Lower lobe of right lung (tissue), 2 donors: ENCODE measurements around the gene TMPRSS15. TPM values are rescaled to one million over a fixed set of nuclear protein-coding genes. Genes with fewer than 3 reads are reported as not detected.

Experiments
- ATAC-seq, 2 donors: fragments of 200-7000 bp; cut with Tn5 transposase; one replicate each; pipeline ENCODE4 v1.9.1; 2020 to 2022; ENCODE audit warnings: mild to moderate bottlenecking in 2 of 2, moderate library complexity in 2 of 2
- DNase-seq: peaks from one replicate; pipeline ENCODE4 v3.0.0-alpha.2; 2020
- H3K27ac ChIP-seq: fragments of 200-600 bp; one replicate; pipeline ENCODE4 v1.8.0; 2022
- H3K27me3 ChIP-seq: fragments of 200-600 bp; one replicate; pipeline ENCODE4 v1.8.0; 2022; ENCODE audit warnings: low read depth
- H3K36me3 ChIP-seq: fragments of 200-600 bp; one replicate; pipeline ENCODE4 v1.8.0; 2022; ENCODE audit warnings: mild to moderate bottlenecking
- H3K4me1 ChIP-seq: fragments of 200-600 bp; one replicate; pipeline ENCODE4 v1.8.0; 2022
- H3K4me3 ChIP-seq: fragments of 200-600 bp; one replicate; pipeline ENCODE4 v1.8.0; 2022; ENCODE audit warnings: mild to moderate bottlenecking
- H3K9me3 ChIP-seq: fragments of 200-600 bp; one replicate; pipeline ENCODE4 v1.8.0; 2022
- CTCF ChIP-seq: fragments of 200-600 bp; IDR thresholded peaks from one replicate; pipeline ENCODE4 v1.8.0; 2022; ENCODE audit warnings: antibody characterized with exemption, mild to moderate bottlenecking
- intact Hi-C: fragments of 100-400 bp; cut with DNase I; formaldehyde crosslinking; loops from one replicate; pipeline ENCODE4 v1.11.0; 2022
- total RNA-seq: library from RNA; stranded (reverse); fragmentation: NEBNext Ultra II Directional; extraction: Animal tissue kit (Norgen Biotek cat#: 25700); gene quantifications from one replicate; pipeline ENCODE4 v1.2.1, GENCODE V29; 2021
- donor health status: DM: no; HTN: yes; CAD: no; lungs with severe emphysema.

Gene TMPRSS15
- total RNA-seq, 1 donor from 2014 or later = not detected

DNA sequence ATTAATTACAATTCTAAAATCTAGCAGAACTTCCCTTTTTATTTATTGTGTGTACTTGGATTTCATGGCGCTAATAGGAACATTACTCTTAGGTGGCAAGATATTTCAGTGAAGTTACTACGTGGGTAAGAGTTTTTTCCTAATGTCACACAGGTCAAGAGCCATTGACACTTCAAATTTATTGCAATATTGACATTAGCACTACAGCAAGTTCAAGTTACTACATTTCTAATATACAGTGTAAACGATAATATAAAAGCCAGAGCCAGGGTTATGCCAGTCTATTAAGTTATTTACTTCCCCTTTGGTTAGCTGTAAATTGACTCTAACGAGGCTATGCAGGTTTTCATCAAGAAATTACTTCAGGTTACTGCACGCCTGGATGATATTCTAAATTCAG is 129.2 kb downstream of the TMPRSS15 start:
- Histone ChIP-seq H3K27ac (no peak overlapping the region), H3K4me1 (no peaks in the 10 kb centered on the region), H3K27me3 (no peaks in the 10 kb centered on the region), H3K4me3 (no peak overlapping the region), H3K36me3 (no peaks in the 10 kb centered on the region), H3K9me3 (no peaks in the 10 kb centered on the region)
- DNase-seq (no peak), ATAC-seq (peak; percentile 47 to 50)
- intact Hi-C loops = no loop called here
- TF ChIP-seq CTCF = no peak

DNA sequence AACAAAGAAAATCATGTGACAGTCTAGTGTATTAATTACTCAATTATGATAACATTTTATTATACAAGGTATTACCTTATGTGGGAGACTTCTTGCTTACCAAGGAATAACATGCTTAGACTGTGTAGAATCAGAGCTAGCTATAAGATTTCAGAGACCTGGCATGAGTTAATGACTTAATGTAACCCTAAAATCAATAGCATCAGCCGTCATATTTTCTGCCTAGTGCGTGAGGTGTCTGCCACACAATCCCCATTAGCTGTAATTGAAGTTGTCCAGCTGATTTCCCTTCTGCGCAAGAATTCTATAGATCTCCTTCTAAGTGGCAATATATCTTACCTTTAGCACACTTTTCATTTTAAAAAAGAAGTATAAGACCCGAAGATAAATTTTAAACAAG is 130.2 kb downstream of the TMPRSS15 start:
- DNase-seq (no peak), ATAC-seq (no peak)
- H3K27ac ChIP-seq = no peak overlapping the region
- no peaks in the 10 kb centered on the region for H3K4me1 ChIP-seq
- no peaks in the 10 kb centered on the region for H3K27me3 ChIP-seq
- no peak overlapping the region for H3K4me3 ChIP-seq
- intact Hi-C loops = no loop called here
- no peaks in the 10 kb centered on the region for H3K9me3 ChIP-seq
- no peaks in the 10 kb centered on the region for H3K36me3 ChIP-seq
- TF ChIP-seq CTCF = no peak

- H3K9me3 ChIP-seq = no peaks in the 10 kb centered on the region
- DNase-seq (no peak), ATAC-seq (no peak)
- no peaks in the 10 kb centered on the region for H3K4me1 ChIP-seq
- no peak for TF ChIP-seq CTCF
- intact Hi-C loops = no loop called here
- H3K4me3 ChIP-seq = no peak overlapping the region
- H3K27me3 ChIP-seq = no peaks in the 10 kb centered on the region
- H3K27ac ChIP-seq = no peak overlapping the region
- no peaks in the 10 kb centered on the region for H3K36me3 ChIP-seq
Measured at GRCh38 chr21:18269856-18270255, 133.7 kb downstream of the TMPRSS15 start.

DNA sequence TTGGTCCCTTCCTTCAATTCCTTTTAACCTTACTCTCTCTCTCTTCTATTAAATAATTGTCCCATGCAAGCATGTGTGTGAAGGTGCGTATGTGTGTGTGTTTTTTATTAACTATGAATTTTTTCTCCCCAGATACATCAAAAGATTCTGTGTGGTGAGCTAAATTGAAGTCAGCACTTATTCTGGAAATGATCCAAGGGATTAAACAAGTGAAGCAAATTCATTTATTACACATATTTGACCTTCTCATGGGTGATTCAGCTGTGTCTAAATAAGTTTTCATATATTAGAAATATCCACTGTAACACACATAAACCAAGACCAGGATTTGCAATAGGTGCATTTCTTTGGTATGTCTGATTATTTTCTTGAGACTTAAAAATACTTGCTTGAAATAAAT is 134.7 kb downstream of the TMPRSS15 start:
- no peaks in the 10 kb centered on the region for H3K9me3 ChIP-seq

DNA sequence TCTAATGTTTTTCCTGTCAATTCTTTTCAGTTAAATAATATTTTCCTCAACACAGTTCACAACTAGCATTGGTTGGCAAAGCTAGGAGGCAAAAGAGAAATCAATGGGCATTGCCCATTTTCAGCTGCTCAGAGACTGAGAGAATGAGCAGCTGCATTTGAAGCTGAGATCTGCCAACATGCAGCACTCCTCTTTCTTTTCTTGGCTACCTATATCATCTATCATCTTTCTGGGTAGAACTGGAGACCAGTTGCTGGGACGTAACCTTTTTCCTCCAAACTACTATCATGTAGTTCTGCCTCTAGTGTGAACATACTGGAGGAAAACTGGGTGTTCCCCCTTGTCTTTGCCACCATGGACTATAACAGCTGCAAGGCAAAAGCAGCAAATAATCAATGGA is 136.1 kb downstream of the TMPRSS15 start:
- no peak for TF ChIP-seq CTCF
- Histone ChIP-seq H3K36me3 (no peaks in the 10 kb centered on the region), H3K27me3 (no peaks in the 10 kb centered on the region), H3K4me1 (no peaks in the 10 kb centered on the region), H3K4me3 (no peak overlapping the region), H3K27ac (no peak overlapping the region), H3K9me3 (no peaks in the 10 kb centered on the region)
- intact Hi-C loops = no loop called here
- no peak for ATAC-seq
- DNase-seq = no peak

More for the DNA sequence above, 134.7 kb downstream of the TMPRSS15 start:
- Histone ChIP-seq H3K27me3 (no peaks in the 10 kb centered on the region), H3K4me1 (no peaks in the 10 kb centered on the region), H3K27ac (no peak overlapping the region), H3K4me3 (no peak overlapping the region), H3K36me3 (no peaks in the 10 kb centered on the region)
- TF ChIP-seq CTCF = no peak
- intact Hi-C loops = no loop called here
- ATAC-seq (no peak), DNase-seq (no peak)

GRCh38 chr21:18265944-18266343 is 137.6 kb downstream of the TMPRSS15 start:
- Histone ChIP-seq H3K27ac (no peak overlapping the region), H3K9me3 (no peaks in the 10 kb centered on the region), H3K4me1 (no peaks in the 10 kb centered on the region), H3K36me3 (no peaks in the 10 kb centered on the region), H3K27me3 (no peaks in the 10 kb centered on the region), H3K4me3 (no peak overlapping the region)
- DNase-seq (no peak), ATAC-seq (no peak)
- intact Hi-C loops = no loop called here
- no peak for TF ChIP-seq CTCF
